ENCODE results near the gene COG4. TPM values are rescaled to one million over a fixed set of nuclear protein-coding genes. Genes with fewer than 3 reads are reported as not detected.

The COG4 gene
- total RNA-seq, 1 experiment from 2014 or later = 54.2 TPM

GRCh38 chr16:70527315-70527996, 4.1 kb upstream of the COG4 start:
- peaks cover 39 to 49% of the 10 kb centered on the region in 2 experiments for H3K36me3 ChIP-seq (ENCODE audit: control insufficient read depth in 1 of 2, insufficient read depth in 2 of 2, low read length in 2 of 2)
- CTCF ChIA-PET = no interaction called here
- intact Hi-C loops (cut with micrococcal nuclease) = loop anchor here (10.0 kb wide), 1 partner anchor 127 kb away; no protein-coding TSS in a partner anchor
- no peak overlapping the region for H3K9ac ChIP-seq (ENCODE audit: low read length)
- no peak overlapping the region for H3K4me2 ChIP-seq (ENCODE audit: low read length)
- H3K9me2 ChIP-seq (ENCODE audit: insufficient read depth) = no peaks in the 10 kb centered on the region
- H3K79me2 ChIP-seq (ENCODE audit: insufficient read depth, low read length) = peaks cover 97% of the 10 kb centered on the region
- ATAC-seq = no peak
- peaks cover 2 to 10% of the 10 kb centered on the region in 2 experiments; a peak in 3 of 4 replicates for H3K4me1 ChIP-seq (ENCODE audit: control insufficient read depth in 1 of 2, insufficient read depth in 2 of 2, low read length in 2 of 2)
- H3K9me3 ChIP-seq (ENCODE audit: control insufficient read depth in 1 of 2, insufficient read depth in 1 of 2, low read depth in 1 of 2, low read length in 2 of 2) = no peaks in the 10 kb centered on the region
- no peak overlapping the region for H3K4me3 ChIP-seq (replicated peaks in 1 of 2; ENCODE audit: low read depth in 1 of 2, low read length in 2 of 2)
- H3K27me3 ChIP-seq (ENCODE audit: insufficient read depth, low read length) = no peaks in the 10 kb centered on the region
- no TSS peak for BruUV-seq (replicated peaks)
- H3K27ac ChIP-seq (ENCODE audit: low read depth, low read length) = no peak overlapping the region
- no peak for TF ChIP-seq POLR2A (IDR thresholded peaks at IDR 0.05; ENCODE audit: borderline replicate concordance, extremely low read depth, insufficient read depth, insufficient read length)
- TF ChIP-seq JUND (IDR thresholded peaks at IDR 0.05) = no peak
- no peak for TF ChIP-seq EZH2phosphoT487 (IDR thresholded peaks at IDR 0.05; ENCODE audit: borderline replicate concordance)
- DNase-seq (ENCODE audit: low read depth, low spot score) = no peak
- H2AFZ ChIP-seq (ENCODE audit: low read depth, low read length, poor library complexity, severe bottlenecking) = no peak overlapping the region
- peaks cover 28% of the 10 kb centered on the region; the same call in 1 of the 2 replicates for H4K20me1 ChIP-seq (ENCODE audit: insufficient read depth)
- POLR2A ChIA-PET = no interaction called here
- RAD21 ChIA-PET (ENCODE audit: low non-redundant PET in 1 of 2, low total read pairs in 2 of 2, uncharacterized antibody in 2 of 2, unreplicated experiment in 2 of 2) = no interaction called here

DNA sequence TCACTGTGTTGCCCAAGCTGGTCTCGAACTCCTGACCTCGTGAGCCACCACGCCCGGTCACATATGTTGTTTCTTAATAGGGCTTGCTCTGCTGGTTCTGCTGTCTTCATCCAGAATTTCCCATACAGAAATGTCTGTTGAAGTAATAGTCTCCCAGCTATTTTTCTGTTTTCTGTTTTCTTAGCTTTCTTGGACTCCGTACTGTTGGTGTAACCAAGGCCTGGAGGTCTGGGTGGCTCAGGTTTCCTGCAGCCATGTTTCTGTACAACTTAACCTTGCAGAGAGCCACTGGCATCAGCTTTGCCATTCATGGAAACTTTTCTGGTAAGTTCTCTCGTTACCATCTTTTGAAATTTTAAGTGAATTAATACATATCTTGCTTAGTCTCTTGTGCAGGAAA, 3.0 kb upstream of the COG4 start:
- RAD21 ChIA-PET (ENCODE audit: low non-redundant PET in 1 of 2, low total read pairs in 2 of 2, uncharacterized antibody in 2 of 2, unreplicated experiment in 2 of 2) = no interaction called here
- no peaks in the 10 kb centered on the region for H3K9me3 ChIP-seq (ENCODE audit: control insufficient read depth in 1 of 2, insufficient read depth in 1 of 2, low read depth in 1 of 2, low read length in 2 of 2)
- TF ChIP-seq ZBTB33 (IDR thresholded peaks at IDR 0.05; ENCODE audit: extremely low read depth, insufficient replicate concordance, low read length) (no peak), RAD21 (IDR thresholded peaks at IDR 0.05; ENCODE audit: low read depth) (no peak), JUND (IDR thresholded peaks at IDR 0.05) (no peak), SIN3A (IDR thresholded peaks at IDR 0.05; ENCODE audit: low read depth) (no peak), EZH2 (IDR thresholded peaks at IDR 0.05) (no peak), CTCF (IDR thresholded peaks at IDR 0.05 in 2 of 3, conservative IDR thresholded peaks at IDR 0.05 in 1 of 3; ENCODE audit: borderline replicate concordance in 1 of 3, insufficient read depth in 1 of 3, low read depth in 2 of 3, low read length in 2 of 3) (no peak), EGR1 (IDR thresholded peaks at IDR 0.05; ENCODE audit: low read depth) (no peak), POLR2AphosphoS5 (IDR thresholded peaks at IDR 0.05; ENCODE audit: low read depth, low read length) (no peak)
- TF ChIP-seq, protein P1, sequence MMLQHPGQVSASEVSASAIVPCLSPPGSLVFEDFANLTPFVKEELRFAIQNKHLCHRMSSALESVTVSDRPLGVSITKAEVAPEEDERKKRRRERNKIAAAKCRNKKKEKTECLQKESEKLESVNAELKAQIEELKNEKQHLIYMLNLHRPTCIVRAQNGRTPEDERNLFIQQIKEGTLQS (IDR thresholded peaks at IDR 0.05) = no peak

More for the DNA sequence above, 3.0 kb upstream of the COG4 start:
- Histone ChIP-seq H3K9me2 (ENCODE audit: insufficient read depth) (no peaks in the 10 kb centered on the region), H3K4me1 (ENCODE audit: control insufficient read depth in 1 of 2, insufficient read depth in 2 of 2, low read length in 2 of 2) (peaks cover 7 to 16% of the 10 kb centered on the region in 2 experiments; a peak in 3 of 4 replicates), H3K27me3 (ENCODE audit: insufficient read depth, low read length) (no peaks in the 10 kb centered on the region), H3K4me3 (replicated peaks in 1 of 2; ENCODE audit: low read depth in 1 of 2, low read length in 2 of 2) (no peak overlapping the region), H3K4me2 (ENCODE audit: low read length) (peak overlapping the region; percentile 15; the same call in 1 of the 2 replicates), H2AFZ (ENCODE audit: low read depth, low read length, poor library complexity, severe bottlenecking) (no peak overlapping the region), H3K36me3 (ENCODE audit: control insufficient read depth in 1 of 2, insufficient read depth in 2 of 2, low read length in 2 of 2) (peaks cover 31 to 40% of the 10 kb centered on the region in 2 experiments), H3K27ac (ENCODE audit: low read depth, low read length) (no peak overlapping the region), H3K9ac (ENCODE audit: low read length) (no peak overlapping the region), H3K79me2 (ENCODE audit: insufficient read depth, low read length) (peaks cover 91% of the 10 kb centered on the region), H4K20me1 (ENCODE audit: insufficient read depth) (peaks cover 20% of the 10 kb centered on the region; the same call in 1 of the 2 replicates)
- BruUV-seq (replicated peaks) = no TSS peak
- ATAC-seq (no peak), DNase-seq (ENCODE audit: low read depth, low spot score) (no peak)
- ChIA-PET POLR2A (no interaction called here), CTCF (no interaction called here)
- intact Hi-C loops (cut with micrococcal nuclease) = loop anchor here (10.0 kb wide), 1 partner anchor 128 kb away; no protein-coding TSS in a partner anchor
